Measurements from ENCODE around the gene MARCHF9.

The MARCHF9 gene

GRCh38 chr12:57733928-57734327 lies 21.0 kb upstream of the MARCHF9 start:
- H2BK15ac ChIP-seq (ENCODE audit: low read depth, poor library complexity, severe bottlenecking) = no peak overlapping the region
- H3K4me3 ChIP-seq (ENCODE audit: insufficient read depth in 1 of 2, low read depth in 1 of 2, low read length in 2 of 2) = no peak overlapping the region
- no peak overlapping the region for H3K4ac ChIP-seq (ENCODE audit: low read depth in 1 of 2, low read length in 2 of 2)
- no peaks in the 10 kb centered on the region for H3K36me3 ChIP-seq (ENCODE audit: control insufficient read depth in 1 of 2, insufficient read depth in 2 of 2, low read depth in 1 of 2, low read length in 2 of 2)
- H2BK120ac ChIP-seq (ENCODE audit: low read depth, low read length) = no peak overlapping the region
- H3K9ac ChIP-seq (ENCODE audit: low read length) = no peak overlapping the region
- no peak overlapping the region for H3K4me2 ChIP-seq (ENCODE audit: low read length, poor library complexity, severe bottlenecking)
- H4K91ac ChIP-seq (ENCODE audit: low read length) = no peak overlapping the region
- no peak overlapping the region for H4K8ac ChIP-seq (ENCODE audit: low read length)
- no peak overlapping the region for H2BK12ac ChIP-seq (ENCODE audit: low read length in 2 of 2)
- H3K18ac ChIP-seq (ENCODE audit: low read depth in 1 of 2, low read length in 2 of 2) = no peak overlapping the region
- no peak overlapping the region for H2AFZ ChIP-seq (ENCODE audit: low read depth, low read length)
- H3K9me3 ChIP-seq (ENCODE audit: control insufficient read depth, low read length) = no peaks in the 10 kb centered on the region
- H3K14ac ChIP-seq (ENCODE audit: low read length in 2 of 2) = no peak overlapping the region
- 71% methylated on average over 6 of the region's 6 CpGs for WGBS
- no peak overlapping the region for H2BK5ac ChIP-seq (ENCODE audit: low read depth, low read length, poor library complexity, severe bottlenecking)
- no peaks in the 10 kb centered on the region for H3K79me1 ChIP-seq (replicated peaks; ENCODE audit: low read length, poor library complexity, severe bottlenecking)
- no peak overlapping the region for H3K23ac ChIP-seq (ENCODE audit: low read length in 2 of 2)
- no peak overlapping the region for H3K27ac ChIP-seq (ENCODE audit: low read length, poor library complexity, severe bottlenecking)
- H2AK5ac ChIP-seq (ENCODE audit: low read length, severe bottlenecking) = no peak overlapping the region
- peaks cover 26% of the 10 kb centered on the region for H3K4me1 ChIP-seq (ENCODE audit: control insufficient read depth, insufficient read depth, low read depth, low read length)
- H3K27me3 ChIP-seq (ENCODE audit: control insufficient read depth in 1 of 2, insufficient read depth in 1 of 2, low read length in 2 of 2) = peaks cover 88% of the 10 kb centered on the region in 2 experiments
- no peak for DNase-seq

- WGBS = 76% methylated on average over 4 of the region's 4 CpGs
Measured at GRCh38 chr12:57734591-57734990, 20.3 kb upstream of the MARCHF9 start.

GRCh38 chr12:57735198-57735855 lies 19.6 kb upstream of the MARCHF9 start:
- Histone ChIP-seq H3K4me1 (ENCODE audit: control insufficient read depth, insufficient read depth, low read depth, low read length) (peaks cover 26% of the 10 kb centered on the region), H2BK12ac (ENCODE audit: low read length in 2 of 2) (no peak overlapping the region), H4K8ac (ENCODE audit: low read length) (no peak overlapping the region), H2AFZ (ENCODE audit: low read depth, low read length) (no peak overlapping the region), H2BK15ac (ENCODE audit: low read depth, poor library complexity, severe bottlenecking) (no peak overlapping the region), H3K9ac (ENCODE audit: low read length) (peak overlapping the region; percentile 5), H2BK5ac (ENCODE audit: low read depth, low read length, poor library complexity, severe bottlenecking) (no peak overlapping the region), H3K79me1 (replicated peaks; ENCODE audit: low read length, poor library complexity, severe bottlenecking) (no peaks in the 10 kb centered on the region), H3K27ac (ENCODE audit: low read length, poor library complexity, severe bottlenecking) (no peak overlapping the region), H3K23ac (ENCODE audit: low read length in 2 of 2) (peak overlapping the region in 1 of 2 experiments; percentile 9), H3K4me2 (ENCODE audit: low read length, poor library complexity, severe bottlenecking) (no peak overlapping the region), H3K18ac (ENCODE audit: low read depth in 1 of 2, low read length in 2 of 2) (no peak overlapping the region), H2AK5ac (ENCODE audit: low read length, severe bottlenecking) (no peak overlapping the region), H3K27me3 (ENCODE audit: control insufficient read depth in 1 of 2, insufficient read depth in 1 of 2, low read length in 2 of 2) (peaks cover 91 to 93% of the 10 kb centered on the region in 2 experiments), H3K36me3 (ENCODE audit: control insufficient read depth in 1 of 2, insufficient read depth in 2 of 2, low read depth in 1 of 2, low read length in 2 of 2) (no peaks in the 10 kb centered on the region), H2BK120ac (ENCODE audit: low read depth, low read length) (no peak overlapping the region), H3K4me3 (ENCODE audit: insufficient read depth in 1 of 2, low read depth in 1 of 2, low read length in 2 of 2) (no peak overlapping the region), H3K9me3 (ENCODE audit: control insufficient read depth, low read length) (no peaks in the 10 kb centered on the region), H4K91ac (ENCODE audit: low read length) (no peak overlapping the region), H3K4ac (ENCODE audit: low read depth in 1 of 2, low read length in 2 of 2) (no peak overlapping the region), H3K14ac (ENCODE audit: low read length in 2 of 2) (no peak overlapping the region)
- DNase-seq = no peak
- WGBS = 12% methylated on average over 4 of the region's 8 CpGs

More at GRCh38 chr12:57734591-57734990, 20.3 kb upstream of the MARCHF9 start:
- Histone ChIP-seq H2AK5ac (ENCODE audit: low read length, severe bottlenecking) (no peak overlapping the region), H2AFZ (ENCODE audit: low read depth, low read length) (no peak overlapping the region), H2BK5ac (ENCODE audit: low read depth, low read length, poor library complexity, severe bottlenecking) (no peak overlapping the region), H3K18ac (ENCODE audit: low read depth in 1 of 2, low read length in 2 of 2) (no peak overlapping the region), H3K23ac (ENCODE audit: low read length in 2 of 2) (no peak overlapping the region), H3K4me1 (ENCODE audit: control insufficient read depth, insufficient read depth, low read depth, low read length) (peaks cover 26% of the 10 kb centered on the region), H3K79me1 (replicated peaks; ENCODE audit: low read length, poor library complexity, severe bottlenecking) (no peaks in the 10 kb centered on the region), H4K91ac (ENCODE audit: low read length) (no peak overlapping the region), H3K4me2 (ENCODE audit: low read length, poor library complexity, severe bottlenecking) (no peak overlapping the region), H3K36me3 (ENCODE audit: control insufficient read depth in 1 of 2, insufficient read depth in 2 of 2, low read depth in 1 of 2, low read length in 2 of 2) (no peaks in the 10 kb centered on the region), H3K27me3 (ENCODE audit: control insufficient read depth in 1 of 2, insufficient read depth in 1 of 2, low read length in 2 of 2) (peaks cover 89 to 90% of the 10 kb centered on the region in 2 experiments), H3K14ac (ENCODE audit: low read length in 2 of 2) (no peak overlapping the region), H3K4me3 (ENCODE audit: insufficient read depth in 1 of 2, low read depth in 1 of 2, low read length in 2 of 2) (no peak overlapping the region), H2BK15ac (ENCODE audit: low read depth, poor library complexity, severe bottlenecking) (no peak overlapping the region), H2BK120ac (ENCODE audit: low read depth, low read length) (no peak overlapping the region), H3K4ac (ENCODE audit: low read depth in 1 of 2, low read length in 2 of 2) (no peak overlapping the region), H3K27ac (ENCODE audit: low read length, poor library complexity, severe bottlenecking) (no peak overlapping the region), H4K8ac (ENCODE audit: low read length) (no peak overlapping the region), H2BK12ac (ENCODE audit: low read length in 2 of 2) (no peak overlapping the region), H3K9me3 (ENCODE audit: control insufficient read depth, low read length) (no peaks in the 10 kb centered on the region), H3K9ac (ENCODE audit: low read length) (no peak overlapping the region)
- no peak for DNase-seq

GRCh38 chr12:57735952-57736740 lies 18.8 kb upstream of the MARCHF9 start:
- peak; percentile 54 for DNase-seq
- H2BK5ac ChIP-seq (ENCODE audit: low read depth, low read length, poor library complexity, severe bottlenecking) = no peak overlapping the region
- H3K14ac ChIP-seq (ENCODE audit: low read length in 2 of 2) = no peak overlapping the region
- peak overlapping the region in 1 of 2 experiments; percentile 75 for H3K23ac ChIP-seq (ENCODE audit: low read length in 2 of 2)
- H3K27me3 ChIP-seq (ENCODE audit: control insufficient read depth in 1 of 2, insufficient read depth in 1 of 2, low read length in 2 of 2) = peaks cover 91 to 93% of the 10 kb centered on the region in 2 experiments
- H3K4me3 ChIP-seq (ENCODE audit: insufficient read depth in 1 of 2, low read depth in 1 of 2, low read length in 2 of 2) = peak overlapping the region in 1 of 2 experiments; percentile 44
- H3K4ac ChIP-seq (ENCODE audit: low read depth in 1 of 2, low read length in 2 of 2) = no peak overlapping the region
- no peak overlapping the region for H3K27ac ChIP-seq (ENCODE audit: low read length, poor library complexity, severe bottlenecking)
- no peak overlapping the region for H2BK12ac ChIP-seq (ENCODE audit: low read length in 2 of 2)
- H4K8ac ChIP-seq (ENCODE audit: low read length) = no peak overlapping the region
- no peaks in the 10 kb centered on the region for H3K9me3 ChIP-seq (ENCODE audit: control insufficient read depth, low read length)
- peak overlapping the region; percentile 5 for H3K9ac ChIP-seq (ENCODE audit: low read length)
- no peak overlapping the region for H2BK15ac ChIP-seq (ENCODE audit: low read depth, poor library complexity, severe bottlenecking)
- no peaks in the 10 kb centered on the region for H3K79me1 ChIP-seq (replicated peaks; ENCODE audit: low read length, poor library complexity, severe bottlenecking)
- peak overlapping the region; percentile 72 for H3K4me2 ChIP-seq (ENCODE audit: low read length, poor library complexity, severe bottlenecking)
- no peak overlapping the region for H3K18ac ChIP-seq (ENCODE audit: low read depth in 1 of 2, low read length in 2 of 2)
- H4K91ac ChIP-seq (ENCODE audit: low read length) = no peak overlapping the region
- H3K4me1 ChIP-seq (ENCODE audit: control insufficient read depth, insufficient read depth, low read depth, low read length) = peaks cover 26% of the 10 kb centered on the region
- no peak overlapping the region for H2BK120ac ChIP-seq (ENCODE audit: low read depth, low read length)
- 2% methylated on average over 35 of the region's 49 CpGs for WGBS
- no peak overlapping the region for H2AK5ac ChIP-seq (ENCODE audit: low read length, severe bottlenecking)
- no peak overlapping the region for H2AFZ ChIP-seq (ENCODE audit: low read depth, low read length)
- no peaks in the 10 kb centered on the region for H3K36me3 ChIP-seq (ENCODE audit: control insufficient read depth in 1 of 2, insufficient read depth in 2 of 2, low read depth in 1 of 2, low read length in 2 of 2)

Measured in mesenchymal stem cell (in vitro differentiated cells and primary cell).